ENCODE data around the gene MYO5A. TPM values are rescaled to one million over a fixed set of nuclear protein-coding genes. Genes with fewer than 3 reads are reported as not detected.

Gene MYO5A
- total and polyA plus RNA-seq, 9 of the 15 experiments (the other 6 are each of a cell fraction or from before 2014, with no cell fraction given): 0.03 to 0.82 (median 0.40) TPM

DNA sequence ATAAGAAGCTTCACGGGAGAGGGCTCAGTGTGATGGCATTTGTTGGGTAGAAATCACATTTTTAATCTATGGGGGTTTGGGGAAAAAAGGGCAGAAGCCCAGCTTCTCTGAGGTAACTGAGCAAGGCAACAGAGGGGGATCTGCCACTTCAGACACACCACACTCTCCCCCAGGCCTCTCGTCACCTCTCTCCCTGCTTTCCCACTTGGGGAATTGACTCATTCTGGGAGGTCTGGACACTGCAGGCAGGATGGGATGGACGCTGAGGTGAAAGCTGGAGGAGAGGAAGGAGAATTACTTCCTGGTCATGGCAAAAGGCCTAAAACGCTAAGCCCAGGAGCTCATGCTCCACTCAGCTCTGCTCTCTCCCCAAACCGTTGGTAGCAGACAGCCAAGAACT is 266.3 kb downstream of the MYO5A start:
- intact Hi-C loops (cut with micrococcal nuclease): no loop called here
- FAIRE-seq (no peak), ATAC-seq (no peak), DNase-seq (ENCODE audit: extremely low read depth in 1 of 4, low spot score in 3 of 4) (no peak)
- POLR2A ChIA-PET: interaction anchor here (0.6 to 0.7 kb wide), 2 partner anchors 251 to 490 kb away, joined by 4 to 6 read pairs; no protein-coding TSS in a partner anchor
- Histone ChIP-seq H3K9me3 (replicated peaks; ENCODE audit: control insufficient read depth, insufficient read depth, low read depth, low read length) (no peaks in the 10 kb centered on the region), H3K4me3 (no peak overlapping the region), H3K4me1 (replicated peaks in 1 of 2; ENCODE audit: control insufficient read depth in 2 of 2, insufficient read depth in 2 of 2, low read length in 2 of 2) (no peaks in the 10 kb centered on the region), H2AFZ (ENCODE audit: low read depth, low read length) (no peak overlapping the region), H3K9ac (ENCODE audit: insufficient read depth in 1 of 2, low read depth in 2 of 2, low read length in 2 of 2) (no peak overlapping the region), H3K27me3 (ENCODE audit: control insufficient read depth in 2 of 2, insufficient read depth in 2 of 2, low read length in 2 of 2) (peaks cover 25 to 64% of the 10 kb centered on the region in 2 experiments; a peak in 4 of 5 replicates), H3K36me3 (ENCODE audit: control insufficient read depth, insufficient read depth, low read length) (no peaks in the 10 kb centered on the region), H3K79me2 (ENCODE audit: control insufficient read depth, insufficient read depth, low read length) (no peaks in the 10 kb centered on the region), H3K4me2 (ENCODE audit: insufficient read depth, low read length) (no peak overlapping the region), H4K20me1 (replicated peaks; ENCODE audit: control insufficient read depth, insufficient read depth, low read length) (no peaks in the 10 kb centered on the region), H3K27ac (ENCODE audit: extremely low read depth, low read depth, low read length) (no peak overlapping the region), H3K9me1 (ENCODE audit: control insufficient read depth, insufficient read depth, low read length) (no peaks in the 10 kb centered on the region)
- TF ChIP-seq FIP1L1 (IDR thresholded peaks at IDR 0.05; ENCODE audit: low read depth, low read length, poor library complexity, severe bottlenecking): no peak
- TF ChIP-seq HNRNPH1 (optimal IDR thresholded peaks at IDR 0.05; ENCODE audit: low read depth, low read length): no peak
- TF ChIP-seq, protein P1, sequence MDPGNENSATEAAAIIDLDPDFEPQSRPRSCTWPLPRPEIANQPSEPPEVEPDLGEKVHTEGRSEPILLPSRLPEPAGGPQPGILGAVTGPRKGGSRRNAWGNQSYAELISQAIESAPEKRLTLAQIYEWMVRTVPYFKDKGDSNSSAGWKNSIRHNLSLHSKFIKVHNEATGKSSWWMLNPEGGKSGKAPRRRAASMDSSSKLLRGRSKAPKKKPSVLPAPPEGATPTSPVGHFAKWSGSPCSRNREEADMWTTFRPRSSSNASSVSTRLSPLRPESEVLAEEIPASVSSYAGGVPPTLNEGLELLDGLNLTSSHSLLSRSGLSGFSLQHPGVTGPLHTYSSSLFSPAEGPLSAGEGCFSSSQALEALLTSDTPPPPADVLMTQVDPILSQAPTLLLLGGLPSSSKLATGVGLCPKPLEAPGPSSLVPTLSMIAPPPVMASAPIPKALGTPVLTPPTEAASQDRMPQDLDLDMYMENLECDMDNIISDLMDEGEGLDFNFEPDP (CRISPR knock-in tag; IDR thresholded peaks at IDR 0.05): no peak
- TF ChIP-seq E2F3 (CRISPR knock-in tag; IDR thresholded peaks at IDR 0.05): no peak
- TF ChIP-seq POU5F1 (IDR thresholded peaks at IDR 0.05; ENCODE audit: borderline replicate concordance, low read depth, low read length, partially characterized antibody): no peak
- no peak for TF ChIP-seq ZFP36 (IDR thresholded peaks at IDR 0.05; ENCODE audit: low read depth, low read length, partially characterized antibody)
- TF ChIP-seq, protein P2, sequence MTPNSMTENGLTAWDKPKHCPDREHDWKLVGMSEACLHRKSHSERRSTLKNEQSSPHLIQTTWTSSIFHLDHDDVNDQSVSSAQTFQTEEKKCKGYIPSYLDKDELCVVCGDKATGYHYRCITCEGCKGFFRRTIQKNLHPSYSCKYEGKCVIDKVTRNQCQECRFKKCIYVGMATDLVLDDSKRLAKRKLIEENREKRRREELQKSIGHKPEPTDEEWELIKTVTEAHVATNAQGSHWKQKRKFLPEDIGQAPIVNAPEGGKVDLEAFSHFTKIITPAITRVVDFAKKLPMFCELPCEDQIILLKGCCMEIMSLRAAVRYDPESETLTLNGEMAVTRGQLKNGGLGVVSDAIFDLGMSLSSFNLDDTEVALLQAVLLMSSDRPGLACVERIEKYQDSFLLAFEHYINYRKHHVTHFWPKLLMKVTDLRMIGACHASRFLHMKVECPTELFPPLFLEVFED (CRISPR knock-in tag; conservative IDR thresholded peaks at IDR 0.05): no peak
- TF ChIP-seq RBM15 (IDR thresholded peaks at IDR 0.05; ENCODE audit: insufficient read depth, low read length): no peak
- TF ChIP-seq RFX7 (CRISPR knock-in tag; IDR thresholded peaks at IDR 0.05): no peak
- no peak for TF ChIP-seq MYNN (IDR thresholded peaks at IDR 0.05)
- TF ChIP-seq MYNN (CRISPR knock-in tag; IDR thresholded peaks at IDR 0.05): no peak
- no peak for TF ChIP-seq MEIS2 (IDR thresholded peaks at IDR 0.05; ENCODE audit: partially characterized antibody)
- no peak for TF ChIP-seq MEF2A (IDR thresholded peaks at IDR 0.05; ENCODE audit: control insufficient read depth, low read depth, low read length)
- TF ChIP-seq RBM22 (IDR thresholded peaks at IDR 0.05; ENCODE audit: low read depth, low read length, poor library complexity, severe bottlenecking): no peak
- CTCF ChIA-PET (ENCODE audit: low intra/inter-chr PET ratio): no interaction called here
- in situ Hi-C loops (cut with MboI): loop anchor here (25.0 kb wide), 1 partner anchor 925 kb away; no protein-coding TSS in a partner anchor
- BruUV-seq (replicated peaks): no TSS peak
- 0% methylated on average over 5 of the region's 5 CpGs for WGBS (ENCODE audit: insufficient coverage, low coverage, missing lambda C conversion rate)

Data from K562 (cell line).